Stimulated activated CD4-positive, alpha-beta T cell treated with anti-CD3 and anti-CD28 coated beads, Interleukin-15, amount 100 ng/mL, for 48 hours (primary cell): Measurements from ENCODE around the gene LINGO4.

Source experiments
- DNase-seq, 2 donors: peaks; one replicate each; pipeline ENCODE4 v3.0.0-alpha.2; 2020; ENCODE audit warnings: low read depth in 2 of 2

LINGO4 gene

GRCh38 chr1:151813271-151813977 lies 8.2 kb upstream of the LINGO4 start:
- DNase-seq = no peak

DNA sequence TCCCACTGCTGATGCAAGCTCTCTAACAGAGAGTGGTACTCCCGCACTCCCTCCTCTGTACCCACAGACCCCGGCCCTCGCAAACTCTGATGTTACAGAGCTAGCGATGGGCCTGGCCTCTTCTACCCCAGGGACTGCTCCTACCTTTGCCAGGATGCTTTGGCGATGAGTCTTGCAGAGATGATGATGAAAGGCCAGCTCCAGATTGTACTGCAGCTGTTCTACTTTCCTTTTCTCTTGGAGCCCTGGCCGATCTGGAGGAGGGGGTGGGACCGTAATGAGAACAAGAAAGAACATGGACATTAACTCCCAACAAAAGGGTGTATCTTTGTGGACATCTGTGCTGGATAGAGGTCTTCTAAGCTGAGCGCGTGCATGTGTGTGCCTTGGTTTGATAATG lies 6.0 kb upstream of the LINGO4 start:
- DNase-seq = no peak

DNA sequence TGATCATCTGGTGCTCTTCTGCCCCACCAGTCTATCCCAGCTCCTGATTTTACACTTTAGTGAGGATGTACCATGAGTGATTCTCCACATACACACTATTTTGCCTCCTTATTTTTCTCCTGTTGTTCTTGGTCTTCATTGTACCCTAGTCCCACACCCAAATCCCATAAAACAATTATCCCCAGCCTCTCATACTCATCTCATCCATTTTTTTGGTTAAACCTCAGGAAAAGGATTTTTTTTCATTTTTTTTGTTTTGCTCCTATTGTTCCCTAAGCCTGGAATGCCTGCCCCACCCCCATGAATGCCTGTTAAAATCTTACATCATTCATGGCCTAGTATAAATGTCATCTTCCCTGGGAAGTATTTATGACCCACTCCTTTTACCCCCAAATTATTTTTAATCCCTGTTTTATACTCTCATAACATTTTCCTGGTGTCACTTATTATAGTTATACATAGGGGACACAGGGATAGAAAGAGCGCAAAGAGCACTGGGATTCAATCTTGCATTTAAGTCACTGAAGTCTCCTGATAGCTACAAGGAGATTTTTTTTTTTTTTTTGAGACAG lies 4.9 kb upstream of the LINGO4 start:
- no peak for DNase-seq

- DNase-seq = no peak
Measured at GRCh38 chr1:151809290-151809984, 4.2 kb upstream of the LINGO4 start.

DNA sequence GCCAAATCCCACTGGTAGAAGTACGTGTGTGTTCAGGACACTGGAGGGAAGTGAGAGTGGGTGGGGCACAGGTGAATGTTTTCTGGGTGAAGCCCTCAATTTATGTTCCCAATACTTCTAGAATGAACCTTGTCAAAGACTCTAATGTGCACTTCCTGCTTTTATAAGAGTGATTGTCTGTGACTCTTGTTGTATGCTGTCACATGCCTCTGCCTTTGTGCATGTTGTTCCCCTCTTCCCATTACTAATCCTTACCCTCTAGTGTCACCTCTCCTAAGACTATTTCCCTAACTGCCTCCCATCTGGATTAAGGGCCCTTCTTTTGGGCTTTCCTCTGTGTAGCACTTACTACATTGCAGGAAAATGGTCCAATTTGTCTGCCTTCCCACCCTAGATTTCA lies 2.5 kb upstream of the LINGO4 start:
- DNase-seq = no peak

GRCh38 chr1:151807131-151807530 lies 1.9 kb upstream of the LINGO4 start:
- DNase-seq = no peak

- DNase-seq = no peak
Measured at GRCh38 chr1:151806170-151806569, 951 bp upstream of the LINGO4 start.

DNA sequence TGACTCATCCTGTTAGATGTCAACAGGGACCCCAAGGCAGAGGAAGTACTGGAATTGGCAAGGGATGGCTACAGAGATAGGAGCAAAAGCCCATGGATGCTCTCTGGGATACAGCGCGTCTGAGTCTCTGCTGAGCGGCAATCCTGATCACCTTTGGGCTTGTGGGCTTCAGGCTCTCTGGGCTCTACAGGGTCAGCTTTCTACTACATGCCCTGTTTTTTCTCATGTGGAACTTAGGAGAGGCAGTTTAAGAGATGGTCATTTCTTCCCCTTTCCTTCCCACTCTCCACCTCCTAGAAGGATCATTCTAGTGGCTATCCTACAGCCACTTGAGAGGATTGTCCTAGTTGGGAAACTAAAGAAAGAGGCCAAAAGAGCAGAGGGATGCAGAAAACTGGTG lies 1.3 kb downstream of the LINGO4 start:
- no peak for DNase-seq

DNA sequence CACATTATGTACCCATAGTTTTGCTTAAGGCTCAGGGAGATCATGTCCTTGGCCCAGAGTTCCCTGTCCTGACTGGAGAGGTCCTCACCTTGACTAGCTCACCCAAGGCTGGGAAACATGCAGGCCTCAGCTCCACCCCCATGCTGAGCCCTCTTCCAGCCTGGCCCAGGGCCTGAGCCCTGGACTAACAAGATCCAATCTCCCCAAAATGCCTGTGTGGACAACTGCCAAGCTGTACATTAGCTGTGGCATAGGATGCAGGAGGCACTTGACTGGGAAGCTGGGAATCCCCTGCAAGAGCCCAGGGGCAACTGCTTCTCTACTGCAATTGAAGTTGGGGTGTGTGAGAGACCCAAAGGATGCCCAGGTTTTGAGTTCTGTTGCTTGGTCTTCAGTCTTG lies 2.1 kb downstream of the LINGO4 start:
- DNase-seq = no peak

DNA sequence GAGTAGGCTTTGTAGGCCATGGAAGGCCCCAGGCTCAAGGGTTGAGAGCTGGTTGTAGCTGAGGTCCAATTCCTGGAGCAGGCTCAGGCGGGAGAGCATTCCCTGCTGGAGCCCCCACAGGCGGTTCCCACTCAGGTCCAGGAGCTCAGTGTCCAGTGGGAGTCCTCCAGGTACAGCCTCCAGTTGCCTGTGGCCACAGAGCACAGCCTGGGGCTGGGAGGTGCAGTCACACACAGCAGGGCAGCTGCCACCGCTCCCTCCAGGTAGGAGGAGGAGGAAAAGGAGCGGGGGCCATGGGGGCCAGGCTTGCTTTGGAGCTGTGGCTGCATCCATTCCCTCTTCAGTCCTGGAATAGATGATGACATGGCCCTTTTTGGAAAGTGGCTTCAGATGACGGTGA lies 2.8 kb downstream of the LINGO4 start:
- no peak for DNase-seq

DNA sequence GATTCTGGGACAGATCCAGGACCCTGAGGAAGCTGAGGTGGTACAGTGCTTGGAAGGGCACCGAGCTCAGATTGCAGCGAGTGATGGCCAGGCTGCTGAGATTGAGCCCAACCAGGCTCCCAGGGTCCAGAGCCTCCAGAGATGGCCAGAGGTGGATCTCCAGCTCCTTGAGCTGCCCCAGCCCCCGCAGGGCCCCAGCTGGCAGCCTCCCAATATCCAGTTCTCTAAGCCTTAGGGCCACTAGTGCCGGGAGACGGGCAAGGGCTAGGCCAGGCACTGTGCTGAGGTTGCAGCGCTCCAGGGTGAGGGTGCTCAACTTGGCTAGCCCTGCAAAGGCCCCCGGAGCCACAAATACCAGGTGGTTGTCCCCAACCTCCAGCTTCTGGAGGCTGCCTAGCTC lies 3.4 kb downstream of the LINGO4 start:
- no peak for DNase-seq

- no peak for DNase-seq
Measured at GRCh38 chr1:151801310-151801820, 3.9 kb downstream of the LINGO4 start.

- no peak for DNase-seq
Measured at GRCh38 chr1:151800830-151801229, 4.4 kb downstream of the LINGO4 start.

DNA sequence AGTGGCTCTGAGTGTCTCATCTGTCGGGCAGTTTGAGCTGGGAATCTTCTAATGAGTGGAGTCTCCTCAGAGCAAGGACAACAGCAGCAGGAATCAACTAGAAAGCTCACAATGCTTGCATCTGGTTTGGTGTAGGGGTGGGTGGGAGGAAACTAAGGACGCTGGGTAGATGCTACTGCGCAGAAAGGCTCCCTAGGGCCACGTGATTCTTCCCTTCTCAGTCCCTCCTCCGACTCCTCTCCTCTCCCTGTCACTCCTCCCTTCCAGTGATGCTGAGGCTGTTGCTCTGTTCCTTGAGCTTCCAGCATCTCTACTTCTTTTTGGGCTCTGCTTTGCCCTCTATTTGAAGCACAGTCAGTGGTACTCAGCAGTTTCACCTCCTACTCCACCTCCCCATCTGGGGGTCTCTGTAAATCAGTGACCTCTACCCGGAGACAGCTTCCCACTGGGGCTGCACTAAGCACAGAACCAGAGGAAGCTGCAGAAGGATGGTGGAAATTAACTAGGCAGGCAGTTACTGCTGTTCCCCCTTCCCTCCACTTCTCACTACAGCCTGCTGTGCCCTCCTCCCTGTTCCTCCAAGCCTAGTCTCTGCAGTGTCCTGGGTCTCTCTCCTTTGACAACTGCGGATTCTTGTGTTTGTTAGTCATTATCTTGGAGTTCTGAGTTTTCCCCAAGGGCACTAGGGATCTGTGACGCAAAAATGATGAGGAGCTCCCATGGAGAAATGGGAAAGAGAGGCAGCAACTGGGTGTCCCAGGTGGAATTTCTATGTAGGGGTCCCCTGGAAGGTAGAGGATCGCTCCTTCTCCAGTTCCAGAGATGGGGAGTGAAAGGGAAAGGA lies 5.8 kb downstream of the LINGO4 start:
- no peak for DNase-seq

DNA sequence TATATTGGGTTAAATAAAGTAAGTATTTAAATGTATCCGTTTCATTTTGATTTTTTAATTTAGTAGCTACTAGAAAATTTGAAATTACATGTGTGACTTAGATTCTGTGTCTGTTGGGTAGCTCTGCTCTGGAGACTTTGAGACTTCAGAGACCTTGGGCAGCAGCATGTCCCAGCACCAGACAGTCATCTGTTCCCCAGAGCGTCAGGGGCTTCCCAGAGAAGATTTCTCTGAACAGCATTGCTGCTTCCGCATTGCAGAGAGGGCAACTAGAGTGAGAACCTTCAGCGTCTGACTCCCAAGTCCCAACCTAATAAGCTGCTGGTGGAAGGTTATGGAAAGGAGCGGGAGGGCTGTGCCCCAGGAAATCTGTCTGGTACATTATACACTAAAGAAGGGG lies 6.6 kb downstream of the LINGO4 start:
- DNase-seq = no peak

DNA sequence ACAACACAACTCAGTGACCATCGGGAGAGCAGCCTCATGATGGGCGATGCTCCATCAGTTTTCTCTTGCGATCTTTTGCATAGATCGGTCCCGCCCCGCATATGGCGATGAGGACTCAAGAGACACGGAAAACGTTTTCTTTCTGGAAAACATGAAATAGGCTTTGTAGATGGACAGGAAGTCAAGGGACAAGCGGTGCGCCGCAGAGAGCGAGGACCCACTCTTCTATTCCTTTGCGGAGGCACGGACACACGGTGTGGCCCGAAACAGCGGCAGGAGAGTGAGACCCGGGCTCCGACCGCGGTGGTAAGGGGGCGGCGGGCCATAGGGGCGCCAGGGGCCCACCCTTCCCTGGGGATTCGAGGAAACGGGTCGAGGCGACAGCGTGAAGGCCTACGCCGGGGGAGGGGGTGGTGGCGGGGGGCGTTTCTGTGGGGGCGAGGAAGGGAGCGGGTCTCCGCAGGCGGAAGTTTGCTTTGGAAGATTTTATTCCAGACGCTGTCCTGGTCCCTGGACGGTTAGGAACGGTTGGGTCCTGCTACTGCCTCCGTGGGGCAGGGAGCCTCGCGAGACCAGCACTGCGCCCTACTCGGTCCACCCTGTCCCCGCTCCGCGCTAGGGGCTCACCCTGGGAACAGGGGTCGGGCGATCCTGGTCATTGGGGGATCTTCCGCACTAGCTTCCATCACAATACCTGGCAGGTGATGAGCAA lies 14.1 kb downstream of the LINGO4 start:
- DNase-seq = peak in 1 of 2 donors; percentile 7

DNA sequence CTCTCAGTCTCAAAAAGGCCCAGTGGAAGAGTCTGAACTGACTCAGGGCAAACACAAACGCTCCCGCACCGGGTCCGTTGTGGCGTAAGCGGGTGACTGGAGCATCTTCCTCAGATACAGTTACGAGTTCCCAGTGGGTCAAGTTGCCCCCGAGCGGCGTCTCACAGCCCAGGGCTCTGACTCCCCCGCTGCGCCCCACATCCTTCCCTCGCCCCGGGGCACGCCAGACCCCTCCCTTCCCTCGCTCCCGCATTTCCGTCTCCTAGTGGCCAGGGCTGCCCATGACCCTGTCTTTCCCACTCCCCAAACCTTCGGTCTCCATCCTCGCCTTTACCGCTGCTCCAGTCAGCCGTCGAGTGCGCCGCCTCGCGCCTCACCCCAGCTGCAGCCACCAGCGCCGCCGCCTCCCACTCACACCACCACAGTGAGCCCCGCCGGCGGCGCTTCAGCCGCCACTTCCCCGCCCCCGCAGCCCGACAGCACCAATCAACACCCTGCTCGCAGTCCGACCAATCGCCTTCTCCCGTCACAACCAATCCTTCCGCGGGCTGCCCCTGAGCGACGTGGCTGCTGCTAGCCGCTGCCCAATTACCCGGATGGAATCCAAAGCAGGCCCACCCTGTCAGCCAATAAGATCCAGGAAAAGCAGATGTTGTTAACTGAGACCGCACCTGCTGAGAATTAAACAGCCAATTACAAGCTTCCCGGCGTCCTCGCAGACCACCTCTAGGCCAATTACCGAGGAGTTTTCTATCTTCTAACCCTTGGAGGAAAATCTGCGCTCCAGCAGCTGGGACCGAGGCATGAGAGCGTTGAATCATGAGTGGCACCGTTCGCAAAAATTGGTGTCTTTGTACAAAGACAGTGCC lies 14.9 kb downstream of the LINGO4 start, which contains the start of gene TDRKH:
TDRKH (minus strand) TSS at position 430 of the 869 bp plus-strand sequence. CDS start 7,478 bp downstream, outside the sequence.
- DNase-seq = peak; percentile 99

- DNase-seq = no peak
Measured at GRCh38 chr1:151787689-151788088, 17.5 kb downstream of the LINGO4 start.

DNA sequence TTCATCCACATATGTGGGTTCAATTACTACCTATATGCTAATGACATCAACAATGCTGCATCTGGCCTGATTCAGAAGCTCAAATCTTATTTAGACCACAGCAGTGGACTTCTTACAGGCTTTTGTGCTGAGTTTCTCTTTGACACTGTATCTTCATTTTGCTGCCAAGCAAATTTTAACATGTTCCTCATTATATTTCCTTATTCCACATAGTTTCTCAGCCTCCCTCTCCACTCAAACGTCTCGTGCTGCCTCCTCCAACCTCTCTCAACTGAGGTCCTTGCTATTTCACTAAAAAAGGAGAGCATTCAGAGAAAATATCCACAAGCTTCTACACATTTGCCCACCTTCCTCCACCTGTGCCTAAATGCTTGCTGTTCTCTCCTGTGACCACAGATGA lies 21.4 kb downstream of the LINGO4 start:
- DNase-seq = no peak

- no peak for DNase-seq
Measured at GRCh38 chr1:151782741-151783140, 22.5 kb downstream of the LINGO4 start.
